HCT116 (cell line): Measurements from ENCODE around the gene DERA. TPM values are rescaled to one million over a fixed set of nuclear protein-coding genes. Genes with fewer than 3 reads are reported as not detected.
"Not testable (repeated sequence)": the region's sequence is repeated elsewhere in the genome, so short reads cannot be mapped to it uniquely, and the experiment has no call there.

Experiments used
- ATAC-seq: fragments of 200-7000 bp; cut with Tn5 transposase; 2 replicates; pipeline ENCODE4 v1.9.1; 2020; ENCODE audit warnings: mild to moderate bottlenecking, moderate library complexity
- BruUV-seq: library from RNA; stranded (reverse); fragments of 400-500 nt; replicated peaks from 2 replicates; lab custom pipeline; 2021; lab: Mats Ljungman, UMichigan
- CTCF ChIA-PET: fragments of 300-600 bp; sonication (Branson Sonifier 250); formaldehyde crosslinking; loops from one replicate; lab custom pipeline; 2021; ENCODE audit warnings: antibody characterized with exemption; lab: Charles Lee
- POLR2A ChIA-PET: fragments of 300-600, 350-600 bp; sonication (Branson Sonifier 250); formaldehyde crosslinking; loops from one replicate; lab custom pipeline; 2021; ENCODE audit warnings: antibody characterized with exemption; lab: Charles Lee
- RAD21 ChIA-PET, 2 experiments: fragments of 300-600 bp; sonication (Branson Sonifier 250); formaldehyde crosslinking; loops; one replicate each; lab custom pipeline; 2023; ENCODE audit warnings: low total read pairs in 2 of 2; ENCODE audit not compliant: uncharacterized antibody in 2 of 2, unreplicated experiment in 2 of 2, low non-redundant PET in 1 of 2; lab: Charles Lee
- DNase-seq: peaks from one replicate; pipeline ENCODE4 v3.0.0-alpha.2; 2010; ENCODE audit warnings: low read depth, low spot score
- H2AFZ ChIP-seq: fragments of 200-600 bp; shearing (Covaris generic), sonication (generic); 2 replicates; pipeline ENCODE4 v1.6.1; 2017; ENCODE audit warnings: low read depth, mixed run types, mixed read lengths, antibody characterized with exemption, low read length; ENCODE audit not compliant: poor library complexity, severe bottlenecking
- H3K27ac ChIP-seq: 2 replicates; pipeline ENCODE4 v1.5.1; 2012; ENCODE audit warnings: low read depth, low read length
- H3K27me3 ChIP-seq: fragments of 200-600 bp; sonication (generic); 2 replicates; pipeline ENCODE4 v1.6.1; 2016; ENCODE audit warnings: mixed run types, low read length, mixed read lengths; ENCODE audit not compliant: insufficient read depth
- H3K36me3 ChIP-seq, 2 experiments: fragments of 200-500 bp in 1 of 2; fragments of 200-600 bp in 1 of 2; sonication (Bioruptor generic) in 1 of 2; sonication (generic) in 1 of 2; 2 replicates each; pipeline versions ENCODE4 v1.5.1 to v1.6.1; 2014 to 2016; ENCODE audit warnings: low read length in 2 of 2, inconsistent platforms in 1 of 2, mixed read lengths in 1 of 2, mixed run types in 1 of 2; ENCODE audit not compliant: insufficient read depth in 2 of 2, control insufficient read depth in 1 of 2
- H3K4me1 ChIP-seq, 2 experiments: fragments of 200-600 bp in 1 of 2; sonication (generic) in 1 of 2; 2 replicates each; pipeline versions ENCODE4 v1.5.1 to v1.6.1; 2012 to 2017; ENCODE audit warnings: low read length in 2 of 2, inconsistent platforms in 1 of 2, mild to moderate bottlenecking in 1 of 2, mixed read lengths in 1 of 2, mixed run types in 1 of 2, moderate library complexity in 1 of 2; ENCODE audit not compliant: insufficient read depth in 2 of 2, control insufficient read depth in 1 of 2
- H3K4me2 ChIP-seq: fragments of 200-600 bp; sonication (generic); 2 replicates; pipeline ENCODE4 v1.6.1; 2017; ENCODE audit warnings: mixed run types, low read length, mixed read lengths
- H3K4me3 ChIP-seq, 2 experiments: fragments of 200-600 bp in 1 of 2; sonication (generic) in 1 of 2; replicated peaks in 1 of 2; 2 replicates each; pipeline ENCODE4 v1.5.1; 2011 to 2016; ENCODE audit warnings: low read length in 2 of 2, control low read depth in 1 of 2, low read depth in 1 of 2, mild to moderate bottlenecking in 1 of 2, mixed read lengths in 1 of 2, mixed run types in 1 of 2
- H3K79me2 ChIP-seq: fragments of 200-600 bp; sonication (generic); 2 replicates; pipeline ENCODE4 v1.6.1; 2017; ENCODE audit warnings: mild to moderate bottlenecking, mixed run types, low read length, moderate library complexity, mixed read lengths; ENCODE audit not compliant: insufficient read depth
- H3K9ac ChIP-seq: fragments of 200-600 bp; sonication (generic); 2 replicates; pipeline ENCODE4 v1.6.1; 2016; ENCODE audit warnings: low read length, mixed read lengths
- H3K9me2 ChIP-seq: fragments of 200-600 bp; sonication (generic), shearing (Covaris generic); 2 replicates; pipeline ENCODE4 v1.6.1; 2017; ENCODE audit warnings: mixed run types, mild to moderate bottlenecking, moderate library complexity; ENCODE audit not compliant: insufficient read depth
- H3K9me3 ChIP-seq, 2 experiments: fragments of 200-500 bp in 1 of 2; fragments of 200-600 bp in 1 of 2; sonication (Bioruptor generic) in 1 of 2; sonication (generic) in 1 of 2; 2 replicates each; pipeline ENCODE4 v1.6.1; 2014 to 2017; ENCODE audit warnings: low read length in 2 of 2, mixed read lengths in 2 of 2, inconsistent platforms in 1 of 2, low read depth in 1 of 2, mild to moderate bottlenecking in 1 of 2, mixed run types in 1 of 2, moderate library complexity in 1 of 2; ENCODE audit not compliant: control insufficient read depth in 1 of 2, insufficient read depth in 1 of 2
- H4K20me1 ChIP-seq: fragments of 200-600 bp; sonication (generic), shearing (Covaris generic); 2 replicates; pipeline ENCODE4 v1.6.1; 2017; ENCODE audit warnings: mixed run types, mild to moderate bottlenecking, moderate library complexity; ENCODE audit not compliant: insufficient read depth
- CBX3 ChIP-seq: IDR thresholded peaks from 2 replicates; pipeline ENCODE4 v1.6.1; 2012; ENCODE audit warnings: low read depth
- CEBPB ChIP-seq: IDR thresholded peaks from 2 replicates; pipeline ENCODE4 v1.6.1; 2012; ENCODE audit warnings: low read depth
- EGR1 ChIP-seq: IDR thresholded peaks from 2 replicates; pipeline ENCODE4 v1.6.1; 2012; ENCODE audit warnings: low read depth
- ELF1 ChIP-seq: IDR thresholded peaks from 2 replicates; pipeline ENCODE4 v1.6.1; 2012; ENCODE audit warnings: low read depth, borderline replicate concordance
- EZH2 ChIP-seq: fragments of 200-600 bp; sonication (generic); IDR thresholded peaks from 2 replicates; pipeline ENCODE4 v1.6.1; 2017; ENCODE audit warnings: antibody characterized with exemption, mixed run types
- JUND ChIP-seq: IDR thresholded peaks from 2 replicates; pipeline ENCODE4 v1.6.1; 2012
- POLR2A ChIP-seq: IDR thresholded peaks from 2 replicates; pipeline ENCODE4 v1.7.0; 2011; ENCODE audit warnings: borderline replicate concordance; ENCODE audit not compliant: insufficient read depth, insufficient read length; ENCODE audit errors: extremely low read depth
- POLR2AphosphoS5 ChIP-seq: IDR thresholded peaks from 2 replicates; pipeline ENCODE4 v1.6.1; 2011; ENCODE audit warnings: mild to moderate bottlenecking, low read depth, low read length, moderate library complexity
- RAD21 ChIP-seq: IDR thresholded peaks from 2 replicates; pipeline ENCODE4 v1.6.1; 2012; ENCODE audit warnings: low read depth, mild to moderate bottlenecking
- SIN3A ChIP-seq: IDR thresholded peaks from 2 replicates; pipeline ENCODE4 v1.6.1; 2012; ENCODE audit warnings: low read depth
- SP1 ChIP-seq: IDR thresholded peaks from 2 replicates; pipeline ENCODE4 v1.6.1; 2012; ENCODE audit warnings: low read depth
- TCF7L2 ChIP-seq: IDR thresholded peaks from 2 replicates; pipeline ENCODE4 v1.7.0; 2011; ENCODE audit warnings: borderline replicate concordance, inconsistent platforms; ENCODE audit not compliant: insufficient read depth, insufficient read length; ENCODE audit errors: extremely low read depth
- YY1 ChIP-seq: IDR thresholded peaks from 2 replicates; pipeline ENCODE4 v1.6.1; 2011; ENCODE audit warnings: low read length, low read depth, moderate library complexity, mild to moderate bottlenecking; ENCODE audit not compliant: insufficient replicate concordance; ENCODE audit errors: extremely low read depth
- ZFX ChIP-seq: fragments of 450-650 bp; IDR thresholded peaks from 2 replicates; pipeline ENCODE4 v1.6.1; 2017
- ZNF274 ChIP-seq: fragments of 200-500 bp; sonication (Bioruptor generic); IDR thresholded peaks from 2 replicates; pipeline ENCODE4 v1.6.1; 2014; ENCODE audit warnings: mild to moderate bottlenecking, low read depth, low read length, inconsistent platforms
- intact Hi-C: fragments of 100-400 bp; cut with micrococcal nuclease; formaldehyde crosslinking; loops from 2 replicates; pipeline ENCODE4 v1.10.0; 2022
- total RNA-seq: library from RNA; stranded (reverse); gene quantifications from one replicate; pipeline ENCODE4 v1.2.1, GENCODE V29; 2021; ENCODE audit not compliant: unreplicated experiment
- TF ChIP-seq, protein P1 (sequence below): IDR thresholded peaks from 2 replicates; pipeline ENCODE4 v1.6.1; 2012; ENCODE audit warnings: low read depth
- TF ChIP-seq, protein P2 (sequence below): IDR thresholded peaks from 2 replicates; pipeline ENCODE4 v1.6.1; 2012
- TF ChIP-seq, protein P3 (sequence below): IDR thresholded peaks from 2 replicates; pipeline ENCODE4 v1.6.1; 2012

DERA gene
- total RNA-seq, 1 experiment from 2014 or later = 32.6 TPM

DNA sequence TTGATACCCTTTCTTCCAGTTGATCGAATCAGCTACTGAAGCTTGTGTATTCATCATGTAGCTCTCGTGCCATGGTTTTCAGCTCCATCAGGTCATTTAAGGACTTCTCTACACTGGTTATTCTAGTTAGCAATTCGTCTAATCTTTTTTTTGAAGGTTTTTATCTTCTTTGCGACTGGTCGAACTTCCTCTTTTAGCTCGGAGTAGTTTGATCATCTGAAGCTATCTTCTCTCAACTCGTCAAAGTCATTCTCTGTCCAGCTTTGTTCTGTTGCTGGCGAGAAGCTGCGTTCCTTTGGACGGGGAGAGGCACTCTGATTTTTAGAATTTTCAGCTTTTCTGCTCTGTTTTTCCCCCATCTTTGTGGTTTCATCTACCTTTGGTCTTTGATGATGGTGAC is 37.3 kb downstream of the DERA start:
- BruUV-seq, H3K27ac ChIP-seq, CTCF ChIA-PET, H3K27me3 ChIP-seq, H3K36me3 ChIP-seq, H3K4me3 ChIP-seq, H4K20me1 ChIP-seq, H3K79me2 ChIP-seq, RAD21 ChIA-PET, ATAC-seq, H3K9me3 ChIP-seq, H2AFZ ChIP-seq, H3K9me2 ChIP-seq, H3K4me1 ChIP-seq, H3K9ac ChIP-seq, POLR2A ChIA-PET, intact Hi-C loops, DNase-seq, H3K4me2 ChIP-seq: not testable (repeated sequence)

DNA sequence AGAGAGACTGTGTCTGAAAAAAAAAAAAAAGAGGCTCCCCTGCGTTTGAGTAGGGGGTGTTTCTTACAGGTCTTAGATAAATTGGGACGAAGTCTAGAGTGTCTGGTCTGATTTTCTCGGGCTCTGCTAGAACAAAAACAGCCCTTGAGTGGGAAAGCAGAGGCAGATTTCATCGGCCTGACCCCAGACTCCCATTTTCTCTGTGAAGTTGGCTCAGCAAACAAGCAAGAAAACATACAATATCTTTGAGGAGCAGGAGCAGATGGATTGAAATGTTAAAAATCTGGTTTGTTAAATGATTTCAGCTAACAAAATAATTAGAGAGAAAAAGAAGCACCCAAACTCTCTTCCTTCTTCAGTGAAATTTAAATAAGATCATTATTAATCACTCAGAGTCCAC is 44.1 kb downstream of the DERA start:
- Histone ChIP-seq H3K4me2 (no peak overlapping the region), H2AFZ (no peak overlapping the region), H3K9ac (no peak overlapping the region), H3K36me3 (no peaks in the 10 kb centered on the region), H3K9me2 (no peaks in the 10 kb centered on the region), H3K4me1 (peaks cover 2 to 22% of the 10 kb centered on the region in 2 experiments; a peak in 3 of 4 replicates), H3K4me3 (no peak overlapping the region), H3K9me3 (no peaks in the 10 kb centered on the region), H3K27me3 (no peaks in the 10 kb centered on the region), H4K20me1 (no peaks in the 10 kb centered on the region), H3K27ac (no peak overlapping the region), H3K79me2 (no peaks in the 10 kb centered on the region)
- ATAC-seq = no peak
- ChIA-PET POLR2A (no interaction called here), RAD21 (no interaction called here), CTCF (no interaction called here)
- intact Hi-C loops = no loop called here
- no peak for DNase-seq
- no TSS peak for BruUV-seq
- TF ChIP-seq RAD21 (no peak), ZNF274 (no peak), EGR1 (no peak), SIN3A (no peak), YY1 (no peak), TCF7L2 (no peak), EZH2 (no peak), JUND (no peak), ZFX (no peak), CBX3 (no peak), CEBPB (no peak), POLR2AphosphoS5 (no peak), POLR2A (no peak), SP1 (no peak), ELF1 (no peak)
- TF ChIP-seq, protein P1, sequence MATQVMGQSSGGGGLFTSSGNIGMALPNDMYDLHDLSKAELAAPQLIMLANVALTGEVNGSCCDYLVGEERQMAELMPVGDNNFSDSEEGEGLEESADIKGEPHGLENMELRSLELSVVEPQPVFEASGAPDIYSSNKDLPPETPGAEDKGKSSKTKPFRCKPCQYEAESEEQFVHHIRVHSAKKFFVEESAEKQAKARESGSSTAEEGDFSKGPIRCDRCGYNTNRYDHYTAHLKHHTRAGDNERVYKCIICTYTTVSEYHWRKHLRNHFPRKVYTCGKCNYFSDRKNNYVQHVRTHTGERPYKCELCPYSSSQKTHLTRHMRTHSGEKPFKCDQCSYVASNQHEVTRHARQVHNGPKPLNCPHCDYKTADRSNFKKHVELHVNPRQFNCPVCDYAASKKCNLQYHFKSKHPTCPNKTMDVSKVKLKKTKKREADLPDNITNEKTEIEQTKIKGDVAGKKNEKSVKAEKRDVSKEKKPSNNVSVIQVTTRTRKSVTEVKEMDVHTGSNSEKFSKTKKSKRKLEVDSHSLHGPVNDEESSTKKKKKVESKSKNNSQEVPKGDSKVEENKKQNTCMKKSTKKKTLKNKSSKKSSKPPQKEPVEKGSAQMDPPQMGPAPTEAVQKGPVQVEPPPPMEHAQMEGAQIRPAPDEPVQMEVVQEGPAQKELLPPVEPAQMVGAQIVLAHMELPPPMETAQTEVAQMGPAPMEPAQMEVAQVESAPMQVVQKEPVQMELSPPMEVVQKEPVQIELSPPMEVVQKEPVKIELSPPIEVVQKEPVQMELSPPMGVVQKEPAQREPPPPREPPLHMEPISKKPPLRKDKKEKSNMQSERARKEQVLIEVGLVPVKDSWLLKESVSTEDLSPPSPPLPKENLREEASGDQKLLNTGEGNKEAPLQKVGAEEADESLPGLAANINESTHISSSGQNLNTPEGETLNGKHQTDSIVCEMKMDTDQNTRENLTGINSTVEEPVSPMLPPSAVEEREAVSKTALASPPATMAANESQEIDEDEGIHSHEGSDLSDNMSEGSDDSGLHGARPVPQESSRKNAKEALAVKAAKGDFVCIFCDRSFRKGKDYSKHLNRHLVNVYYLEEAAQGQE = no peak
- TF ChIP-seq, protein P2, sequence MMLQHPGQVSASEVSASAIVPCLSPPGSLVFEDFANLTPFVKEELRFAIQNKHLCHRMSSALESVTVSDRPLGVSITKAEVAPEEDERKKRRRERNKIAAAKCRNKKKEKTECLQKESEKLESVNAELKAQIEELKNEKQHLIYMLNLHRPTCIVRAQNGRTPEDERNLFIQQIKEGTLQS = no peak
- TF ChIP-seq, protein P3, sequence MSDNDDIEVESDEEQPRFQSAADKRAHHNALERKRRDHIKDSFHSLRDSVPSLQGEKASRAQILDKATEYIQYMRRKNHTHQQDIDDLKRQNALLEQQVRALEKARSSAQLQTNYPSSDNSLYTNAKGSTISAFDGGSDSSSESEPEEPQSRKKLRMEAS = no peak
